Esophagus squamous epithelium (tissue), 4 donors: ENCODE measurements around the gene ATP13A1.

Experiments
- CTCF ChIP-seq, 6 experiments: fragments of 450-650 bp in 4 of 6; fragments of 200-600 bp in 2 of 6; sonication (generic) in 2 of 6; IDR thresholded peaks; one replicate each; pipeline ENCODE4 v1.5.1; 2016 to 2019; ENCODE audit warnings: antibody characterized with exemption in 6 of 6, mild to moderate bottlenecking in 4 of 6, moderate library complexity in 4 of 6
- POLR2A ChIP-seq, 4 donors: fragments of 450-650 bp; IDR thresholded peaks; one replicate each; pipeline ENCODE4 v1.6.1; 2017; ENCODE audit warnings: antibody characterized with exemption in 4 of 4, mild to moderate bottlenecking in 4 of 4, moderate library complexity in 3 of 4

GRCh38 chr19:19670070-19670551 lies 6.6 kb upstream of the ATP13A1 start:
- no peak for TF ChIP-seq POLR2A (IDR thresholded peaks at IDR 0.05)
- no peak for TF ChIP-seq CTCF (IDR thresholded peaks at IDR 0.05)
